BJ (cell line): ENCODE results near the gene ABCC3. TPM values are rescaled to one million over a fixed set of nuclear protein-coding genes. Genes with fewer than 3 reads are reported as not detected.

Experiments
- CTCF ChIA-PET: fragments of 350-600 bp; formaldehyde crosslinking; extraction: SDS; loops from one replicate; lab custom pipeline; 2021; ENCODE audit warnings: antibody characterized with exemption, inconsistent platforms; lab: Yijun Ruan, JAX
- POLR2A ChIA-PET: fragments of 300-600 bp; sonication (Branson Sonifier 250); formaldehyde crosslinking; extraction: SDS; loops from one replicate; lab custom pipeline; 2021; ENCODE audit warnings: antibody characterized with exemption; lab: Charles Lee
- DNase-seq: peaks from one replicate; pipeline ENCODE4 v3.0.0-alpha.2; 2011; ENCODE audit warnings: low read depth
- H3K27me3 ChIP-seq: 2 replicates; pipeline ENCODE4 v1.6.0; 2011; ENCODE audit warnings: low read length; ENCODE audit not compliant: control insufficient read depth, insufficient read depth
- H3K36me3 ChIP-seq: 2 replicates; pipeline ENCODE4 v1.5.1; 2011; ENCODE audit warnings: low read length; ENCODE audit not compliant: control insufficient read depth, insufficient read depth
- H3K4me3 ChIP-seq: 2 replicates; pipeline ENCODE4 v1.5.1; 2011; ENCODE audit warnings: low read depth, mild to moderate bottlenecking, control low read depth, low read length
- CTCF ChIP-seq: IDR thresholded peaks from 2 replicates; pipeline ENCODE4 v1.5.1; 2011; ENCODE audit warnings: low read depth, mild to moderate bottlenecking, control low read depth, inconsistent platforms, low read length, moderate library complexity; ENCODE audit not compliant: insufficient read depth
- polyA plus RNA-seq: library from polyadenylated mRNA; depleted of rRNA; stranded (reverse); fragments of >200 nt; gene quantifications from 2 replicates; pipeline ENCODE4 v1.2.3, GENCODE V29; 2011

Gene ABCC3
- polyA plus RNA-seq, 1 experiment, result 56.4 TPM

GRCh38 chr17:50693036-50693682 lies 58.5 kb downstream of the ABCC3 start:
- POLR2A ChIA-PET, result interaction anchor here (0.6 kb wide), 1 partner anchor 57 kb away, joined by 5 read pairs; no protein-coding TSS in a partner anchor

GRCh38 chr17:50696365-50696879 lies 61.7 kb downstream of the ABCC3 start:
- no peak overlapping the region for H3K4me3 ChIP-seq
- CTCF ChIA-PET, result interaction anchor here (0.7 to 8.8 kb wide), 12 partner anchors 10 to 214 kb away, joined by 3 to 130 read pairs (median 26); partner anchors contain the start of genes ANKRD40, CACNA1G and SPATA20
- TF ChIP-seq CTCF, result no peak
- no peaks in the 10 kb centered on the region for H3K27me3 ChIP-seq
- POLR2A ChIA-PET, result no interaction called here
- no peak for DNase-seq
- peaks cover 22% of the 10 kb centered on the region for H3K36me3 ChIP-seq

More at GRCh38 chr17:50693036-50693682, 58.5 kb downstream of the ABCC3 start:
- H3K4me3 ChIP-seq, result no peak overlapping the region
- H3K27me3 ChIP-seq, result no peaks in the 10 kb centered on the region
- no peak for DNase-seq
- H3K36me3 ChIP-seq, result peaks cover 16% of the 10 kb centered on the region
- TF ChIP-seq CTCF, result no peak
- CTCF ChIA-PET, result interaction anchor here (0.7 to 8.8 kb wide), 9 partner anchors 8 to 214 kb away, joined by 4 to 130 read pairs (median 28); partner anchors contain the start of genes CACNA1G, RSAD1 and SPATA20

GRCh38 chr17:50697062-50697461 lies 62.4 kb downstream of the ABCC3 start:
- Histone ChIP-seq H3K27me3 (no peaks in the 10 kb centered on the region), H3K36me3 (peaks cover 22% of the 10 kb centered on the region), H3K4me3 (no peak overlapping the region)
- POLR2A ChIA-PET, result no interaction called here
- CTCF ChIA-PET, result interaction anchor here (0.6 to 8.8 kb wide), 10 partner anchors 9 to 215 kb away, joined by 3 to 130 read pairs (median 17); partner anchors contain the start of gene CACNA1G
- no peak for DNase-seq
- no peak for TF ChIP-seq CTCF

GRCh38 chr17:50697663-50698272 lies 63.1 kb downstream of the ABCC3 start:
- POLR2A ChIA-PET, result no interaction called here
- CTCF ChIA-PET, result interaction anchor here (0.6 to 8.8 kb wide), 8 partner anchors 9 to 216 kb away, joined by 3 to 130 read pairs (median 5); no protein-coding TSS in a partner anchor
- no peaks in the 10 kb centered on the region for H3K27me3 ChIP-seq
- no peak for DNase-seq
- no peak for TF ChIP-seq CTCF
- H3K36me3 ChIP-seq, result peaks cover 20% of the 10 kb centered on the region
- no peak overlapping the region for H3K4me3 ChIP-seq

- Histone ChIP-seq H3K36me3 (peaks cover 20% of the 10 kb centered on the region), H3K4me3 (no peak overlapping the region), H3K27me3 (no peaks in the 10 kb centered on the region)
- CTCF ChIA-PET, result no interaction called here
- TF ChIP-seq CTCF, result no peak
- no peak for DNase-seq
- POLR2A ChIA-PET, result no interaction called here
Observed at GRCh38 chr17:50699410-50699809, 64.7 kb downstream of the ABCC3 start.
